Hepatocyte (in vitro differentiated cells): ENCODE measurements around the gene GUCY2F.

Experiments
- EZH2 ChIP-seq: fragments of 200-600 bp; sonication (generic); IDR thresholded peaks from 2 replicates; pipeline ENCODE4 v1.6.1; 2016; ENCODE audit warnings: antibody characterized with exemption, mild to moderate bottlenecking, borderline replicate concordance
- EZH2phosphoT487 ChIP-seq: fragments of 200-600 bp; sonication (generic); IDR thresholded peaks from one replicate; pipeline ENCODE4 v1.6.1; 2018; ENCODE audit warnings: antibody characterized with exemption, mild to moderate bottlenecking, low read depth, moderate library complexity; ENCODE audit not compliant: unreplicated experiment, severe bottlenecking
- TF ChIP-seq, protein P1 (sequence below): fragments of 200-600 bp; sonication (generic); IDR thresholded peaks from 2 replicates; pipeline ENCODE4 v1.5.1; 2016; ENCODE audit warnings: antibody characterized with exemption, mild to moderate bottlenecking; ENCODE audit not compliant: poor library complexity

DNA sequence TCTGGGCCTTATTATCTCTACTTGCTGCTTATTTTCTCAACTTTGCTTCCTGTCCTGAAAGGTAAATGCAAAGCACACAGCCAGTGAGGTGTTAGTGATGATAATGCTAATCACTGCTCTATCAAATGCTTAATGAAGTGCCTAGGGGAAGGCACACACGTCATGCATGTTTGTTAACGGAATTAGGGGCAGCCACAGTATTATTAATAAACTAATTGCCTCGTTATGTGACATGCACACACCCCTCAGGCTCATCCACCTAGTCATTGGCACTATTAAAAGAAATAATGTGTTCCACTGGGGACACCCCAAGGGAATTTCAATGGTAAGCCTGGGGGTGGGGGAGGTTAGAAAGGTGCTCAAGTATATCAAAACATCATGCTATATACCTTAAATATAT, 125.2 kb downstream of the GUCY2F start:
- TF ChIP-seq, protein P1, sequence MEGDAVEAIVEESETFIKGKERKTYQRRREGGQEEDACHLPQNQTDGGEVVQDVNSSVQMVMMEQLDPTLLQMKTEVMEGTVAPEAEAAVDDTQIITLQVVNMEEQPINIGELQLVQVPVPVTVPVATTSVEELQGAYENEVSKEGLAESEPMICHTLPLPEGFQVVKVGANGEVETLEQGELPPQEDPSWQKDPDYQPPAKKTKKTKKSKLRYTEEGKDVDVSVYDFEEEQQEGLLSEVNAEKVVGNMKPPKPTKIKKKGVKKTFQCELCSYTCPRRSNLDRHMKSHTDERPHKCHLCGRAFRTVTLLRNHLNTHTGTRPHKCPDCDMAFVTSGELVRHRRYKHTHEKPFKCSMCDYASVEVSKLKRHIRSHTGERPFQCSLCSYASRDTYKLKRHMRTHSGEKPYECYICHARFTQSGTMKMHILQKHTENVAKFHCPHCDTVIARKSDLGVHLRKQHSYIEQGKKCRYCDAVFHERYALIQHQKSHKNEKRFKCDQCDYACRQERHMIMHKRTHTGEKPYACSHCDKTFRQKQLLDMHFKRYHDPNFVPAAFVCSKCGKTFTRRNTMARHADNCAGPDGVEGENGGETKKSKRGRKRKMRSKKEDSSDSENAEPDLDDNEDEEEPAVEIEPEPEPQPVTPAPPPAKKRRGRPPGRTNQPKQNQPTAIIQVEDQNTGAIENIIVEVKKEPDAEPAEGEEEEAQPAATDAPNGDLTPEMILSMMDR: no peak
- TF ChIP-seq EZH2 (no peak), EZH2phosphoT487 (no peak)
